H1 (cell line): ENCODE results near the gene CGNL1. TPM values are rescaled to one million over a fixed set of nuclear protein-coding genes. Genes with fewer than 3 reads are reported as not detected.

ENCODE experiments used
- CTCF ChIA-PET: fragments of 300-600 bp; sonication (Branson Sonifier 250); formaldehyde crosslinking; loops from one replicate; lab custom pipeline; 2021; ENCODE audit not compliant: partially characterized antibody; lab: Charles Lee
- POLR2A ChIA-PET: fragments of 300-600 bp; sonication (Branson Sonifier 250); formaldehyde crosslinking; loops from one replicate; lab custom pipeline; 2021; ENCODE audit warnings: inconsistent platforms; ENCODE audit not compliant: partially characterized antibody; lab: Charles Lee
- DNase-seq, 2 experiments: peaks; one replicate each; pipeline versions ENCODE4 v3.0.0 to v3.0.0-alpha.2; 2010 to 2022; ENCODE audit warnings: low spot score in 2 of 2, low read depth in 1 of 2, mixed read lengths in 1 of 2
- FAIRE-seq: peaks from 2 replicates; lab custom pipeline; 2011; peaks lifted over from hg19 to GRCh38; lab: Jason Lieb, UNC
- H2AFZ ChIP-seq: 2 replicates; pipeline ENCODE4 v1.8.1; 2012; ENCODE audit warnings: low read length, inconsistent platforms
- H2AK5ac ChIP-seq: 2 replicates; pipeline ENCODE4 v1.6.1; 2013; ENCODE audit warnings: low read depth, low read length
- H2BK120ac ChIP-seq: replicated peaks from 2 replicates; pipeline ENCODE3; 2013; ENCODE audit warnings: low read depth, low read length, inconsistent platforms
- H2BK12ac ChIP-seq: 2 replicates; pipeline ENCODE4 v1.6.1; 2013; ENCODE audit warnings: low read depth, low read length
- H2BK15ac ChIP-seq: 2 replicates; pipeline ENCODE4 v1.6.1; 2013; ENCODE audit warnings: low read length
- H2BK20ac ChIP-seq: 2 replicates; pipeline ENCODE4 v1.6.1; 2013; ENCODE audit warnings: low read length
- H2BK5ac ChIP-seq: 2 replicates; pipeline ENCODE4 v1.6.1; 2013; ENCODE audit warnings: low read depth, low read length
- H3K14ac ChIP-seq: 2 replicates; pipeline ENCODE4 v1.6.1; 2013; ENCODE audit warnings: inconsistent platforms; ENCODE audit not compliant: insufficient read length
- H3K18ac ChIP-seq: 2 replicates; pipeline ENCODE4 v1.6.1; 2013; ENCODE audit warnings: low read length; ENCODE audit errors: extremely low read depth
- H3K23ac ChIP-seq: 2 replicates; pipeline ENCODE4 v1.6.1; 2013; ENCODE audit warnings: inconsistent platforms; ENCODE audit not compliant: insufficient read length
- H3K23me2 ChIP-seq: 2 replicates; pipeline ENCODE4 v1.6.1; 2013; ENCODE audit warnings: low read depth, low read length
- H3K27ac ChIP-seq: 2 replicates; pipeline ENCODE4 v1.6.1; 2011; ENCODE audit warnings: low read depth, low read length, inconsistent platforms
- H3K27me3 ChIP-seq, 4 experiments: replicated peaks in 1 of 4; 1 replicate in 1 of 4; 2 replicates in 3 of 4; pipeline versions ENCODE4 v1.6.1 to v1.8.1; 2011 to 2013; ENCODE audit warnings: low read length in 3 of 4, mild to moderate bottlenecking in 3 of 4, inconsistent platforms in 2 of 4, mixed read lengths in 2 of 4, moderate library complexity in 1 of 4; ENCODE audit not compliant: control insufficient read depth in 3 of 4, insufficient read depth in 3 of 4; ENCODE audit errors: extremely low read depth in 1 of 4
- H3K36me3 ChIP-seq, 4 experiments: 2 replicates each; pipeline versions ENCODE4 v1.6.1 to v1.8.1; 2011 to 2013; ENCODE audit warnings: mild to moderate bottlenecking in 4 of 4, low read length in 3 of 4, moderate library complexity in 2 of 4, control low read depth in 1 of 4, inconsistent platforms in 1 of 4; ENCODE audit not compliant: insufficient read depth in 4 of 4, control insufficient read depth in 2 of 4
- H3K4ac ChIP-seq: replicated peaks from 2 replicates; pipeline ENCODE3; 2013; ENCODE audit warnings: low read length, low read depth, mixed read lengths, inconsistent platforms; ENCODE audit not compliant: insufficient read length
- H3K4me1 ChIP-seq, 4 experiments: replicated peaks in 1 of 4; 1 replicate in 1 of 4; 2 replicates in 3 of 4; pipeline versions ENCODE4 v1.6.1 to v1.8.1; 2011 to 2013; ENCODE audit warnings: low read length in 3 of 4, inconsistent platforms in 2 of 4, mixed read lengths in 1 of 4; ENCODE audit not compliant: insufficient read depth in 4 of 4, control insufficient read depth in 3 of 4
- H3K4me2 ChIP-seq, 2 experiments: 2 replicates each; pipeline versions ENCODE4 v1.6.1 to v1.8.1; 2011 to 2013; ENCODE audit warnings: low read depth in 2 of 2, low read length in 2 of 2, control low read depth in 1 of 2, inconsistent platforms in 1 of 2, mild to moderate bottlenecking in 1 of 2; ENCODE audit not compliant: insufficient read depth in 1 of 2
- H3K4me3 ChIP-seq, 4 experiments: fragments of 200-600, 300-600 bp in 1 of 4; sonication (generic), shearing (Covaris generic), sonication (Bioruptor Twin) in 1 of 4; 2 replicates each; pipeline versions ENCODE4 v1.5.1 to v1.8.1; 2011 to 2016; ENCODE audit warnings: low read length in 4 of 4, low read depth in 3 of 4, control low read depth in 2 of 4, inconsistent platforms in 2 of 4, mild to moderate bottlenecking in 2 of 4, mixed read lengths in 1 of 4, moderate library complexity in 1 of 4; ENCODE audit not compliant: insufficient read depth in 2 of 4; ENCODE audit errors: extremely low read depth in 1 of 4
- H3K56ac ChIP-seq: replicated peaks from 2 replicates; pipeline ENCODE3; 2013; ENCODE audit warnings: low read depth, mild to moderate bottlenecking, mixed read lengths, low read length, inconsistent platforms; ENCODE audit not compliant: insufficient read length
- H3K79me1 ChIP-seq: 2 replicates; pipeline ENCODE4 v1.6.1; 2013; ENCODE audit warnings: low read depth, low read length, control low read depth
- H3K79me2 ChIP-seq, 2 experiments: 2 replicates each; pipeline versions ENCODE4 v1.6.1 to v1.8.1; 2012 to 2013; ENCODE audit warnings: low read length in 2 of 2, mild to moderate bottlenecking in 2 of 2, inconsistent platforms in 1 of 2; ENCODE audit not compliant: insufficient read depth in 2 of 2, control insufficient read depth in 1 of 2
- H3K9ac ChIP-seq, 4 experiments: replicated peaks in 1 of 4; 1 replicate in 1 of 4; 2 replicates in 3 of 4; pipeline versions ENCODE4 v1.6.1 to v1.8.1; 2011 to 2013; ENCODE audit warnings: low read depth in 3 of 4, low read length in 3 of 4, control low read depth in 2 of 4, mild to moderate bottlenecking in 2 of 4, moderate library complexity in 2 of 4, inconsistent platforms in 1 of 4; ENCODE audit errors: extremely low read depth in 1 of 4
- H3K9me3 ChIP-seq, 2 experiments: 2 replicates each; pipeline versions ENCODE4 v1.6.1 to v1.8.1; 2012 to 2013; ENCODE audit warnings: mild to moderate bottlenecking in 2 of 2, moderate library complexity in 2 of 2, control low read depth in 1 of 2, inconsistent platforms in 1 of 2, low read depth in 1 of 2, low read length in 1 of 2, mixed read lengths in 1 of 2; ENCODE audit not compliant: insufficient read depth in 2 of 2
- H4K20me1 ChIP-seq, 2 experiments: replicated peaks in 1 of 2; 2 replicates each; pipeline versions ENCODE3 to v1.8.1; 2011 to 2013; ENCODE audit warnings: inconsistent platforms in 2 of 2, low read length in 2 of 2, mild to moderate bottlenecking in 1 of 2; ENCODE audit not compliant: insufficient read depth in 2 of 2, control insufficient read depth in 1 of 2
- H4K5ac ChIP-seq: 2 replicates; pipeline ENCODE4 v1.6.1; 2013; ENCODE audit warnings: low read length, low read depth, mixed read lengths, inconsistent platforms; ENCODE audit not compliant: insufficient read length
- H4K8ac ChIP-seq: 2 replicates; pipeline ENCODE4 v1.8.0; 2013; ENCODE audit warnings: mild to moderate bottlenecking, moderate library complexity, low read length, inconsistent platforms; ENCODE audit not compliant: insufficient read depth; ENCODE audit errors: extremely low read depth
- H4K91ac ChIP-seq: replicated peaks from 2 replicates; pipeline ENCODE3; 2013; ENCODE audit warnings: low read length, mixed read lengths, inconsistent platforms; ENCODE audit not compliant: insufficient read length
- BCL11A ChIP-seq, 2 experiments: IDR thresholded peaks; one replicate each; pipeline ENCODE4 v1.6.1; 2011; ENCODE audit warnings: low read depth in 2 of 2, low read length in 2 of 2, mild to moderate bottlenecking in 2 of 2
- CBX8 ChIP-seq: fragments of 300-800, 300-1000 bp; sonication (generic); IDR thresholded peaks from 2 replicates; pipeline ENCODE4 v1.7.1; 2016; ENCODE audit warnings: low read depth, low read length, borderline replicate concordance
- GTF2F1 ChIP-seq: IDR thresholded peaks from 2 replicates; pipeline ENCODE4 v1.6.1; 2012; ENCODE audit warnings: low read depth, low read length, improper control_type of control experiment, borderline replicate concordance
- HDAC6 ChIP-seq: IDR thresholded peaks from one replicate; pipeline ENCODE4 v1.7.1; 2012; ENCODE audit warnings: low read depth, mild to moderate bottlenecking, inconsistent platforms, low read length, moderate library complexity
- KDM4A ChIP-seq: IDR thresholded peaks from one replicate; pipeline ENCODE4 v1.7.1; 2012; ENCODE audit warnings: low read depth, mild to moderate bottlenecking, moderate library complexity, low read length, inconsistent platforms; ENCODE audit not compliant: severe bottlenecking
- RNF2 ChIP-seq: fragments of 200-900, 300-1000 bp; sonication (generic); IDR thresholded peaks from 2 replicates; pipeline ENCODE4 v1.7.1; 2016; ENCODE audit warnings: borderline replicate concordance, low read depth, mild to moderate bottlenecking, antibody characterized with exemption, low read length; ENCODE audit not compliant: poor library complexity, severe bottlenecking; ENCODE audit errors: missing control alignments
- WGBS, 2 experiments: shearing (Covaris generic) in 1 of 2; methylation state at CpG; one replicate each; pipeline versions ENCODE4 v1.1.6 to v1.1.7; 2013 to 2015; ENCODE audit warnings: low lambda C conversion rate in 2 of 2, mixed read lengths in 2 of 2, inconsistent platforms in 1 of 2, low coverage in 1 of 2, missing lambda C conversion rate in 1 of 2; ENCODE audit not compliant: insufficient replicate concordance in 2 of 2, insufficient coverage in 1 of 2, insufficient read length in 1 of 2; ENCODE audit errors: extremely low coverage in 1 of 2, missing lambda C conversion rate in 1 of 2; 5-methylcytosine and 5-hydroxymethylcytosine counted together
- polyA plus RNA-seq, 7 experiments: library from polyadenylated mRNA; depleted of rRNA in 3 of 7; stranded (reverse) in 5 of 7; unstranded in 2 of 7; fragments of >200 nt in 5 of 7; fragments of 200-250 nt in 2 of 7; gene quantifications; 1 replicate in 5 of 7; 2 replicates in 1 of 7; 4 replicates in 1 of 7; pipeline versions ENCODE4 v1.2.1 to v1.2.3, GENCODE V29; 2011 to 2013; ENCODE audit warnings: missing spikeins in 2 of 7, mixed read lengths in 2 of 7
- total RNA-seq: library from RNA; stranded (reverse); fragmentation: NEBNext Ultra II Directional; extraction: Animal tissue kit (Norgen Biotek cat#: 25700); gene quantifications from 2 replicates; pipeline ENCODE4 v1.2.1, GENCODE V29; 2021

Gene CGNL1
- total and polyA plus RNA-seq, 2 of the 8 experiments (the other 6 are each of a cell fraction or from before 2014, with no cell fraction given): 21.8 to 75.6 TPM

DNA sequence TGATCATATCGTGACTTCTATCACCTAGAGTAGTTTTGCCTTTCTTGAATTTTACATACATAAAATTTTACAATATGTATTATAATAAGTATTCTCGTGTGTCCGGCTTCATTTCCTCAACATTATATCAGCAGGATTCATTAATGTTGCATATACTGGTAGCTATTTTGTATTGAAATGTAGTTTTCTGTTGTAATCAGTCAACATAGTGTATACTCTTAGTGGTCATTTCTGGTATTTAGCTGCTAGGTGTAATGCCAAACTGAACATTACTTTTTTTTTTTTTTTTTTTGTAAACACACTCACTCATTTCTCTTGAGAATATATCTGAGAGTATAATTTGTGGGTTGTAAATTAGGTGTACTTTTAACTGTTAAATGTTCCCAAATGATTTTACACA, 70.1 kb downstream of the CGNL1 start:
- Histone ChIP-seq H3K4me3 (no peak overlapping the region), H3K27me3 (no peaks in the 10 kb centered on the region), H3K18ac (no peak overlapping the region), H2BK12ac (no peak overlapping the region; the same call in 1 of the 2 replicates), H3K4me2 (no peak overlapping the region), H3K27ac (no peak overlapping the region), H3K23me2 (no peaks in the 10 kb centered on the region), H3K4ac (no peak overlapping the region), H2AFZ (no peak overlapping the region), H3K56ac (no peak overlapping the region), H2BK5ac (no peak overlapping the region), H2BK20ac (no peak overlapping the region), H4K20me1 (no peaks in the 10 kb centered on the region), H2BK120ac (no peak overlapping the region), H3K14ac (no peak overlapping the region), H3K4me1 (peaks cover 0 to 3% (median under 1%) of the 10 kb centered on the region in 4 experiments; a peak in 2 of 7 replicates), H3K23ac (no peak overlapping the region), H3K36me3 (peaks cover 5 to 58% (median 19%) of the 10 kb centered on the region in 4 experiments; a peak in 6 of 8 replicates), H3K79me2 (no peaks in the 10 kb centered on the region; a peak in 1 of 4 replicates), H3K9me3 (no peaks in the 10 kb centered on the region), H4K5ac (no peak overlapping the region), H2BK15ac (no peak overlapping the region), H2AK5ac (no peak overlapping the region), H3K79me1 (no peaks in the 10 kb centered on the region), H4K8ac (no peak overlapping the region), H4K91ac (no peak overlapping the region), H3K9ac (no peak overlapping the region)
- POLR2A ChIA-PET: interaction anchor here (0.8 kb wide), 1 partner anchor 59 kb away, joined by 3 read pairs; no protein-coding TSS in a partner anchor
- 91% methylated on average over 3 of the region's 3 CpGs; no CpG with 5 or more reads in 1 of the 2 experiments for WGBS, 2 experiments
- CTCF ChIA-PET: interaction anchor here (0.6 to 2.0 kb wide), 4 partner anchors 9 to 100 kb away, joined by 3 to 6 read pairs (median 4); no protein-coding TSS in a partner anchor
- TF ChIP-seq KDM4A: no peak
- TF ChIP-seq GTF2F1: no peak
- TF ChIP-seq RNF2: no peak
- TF ChIP-seq HDAC6: no peak
- no peak for TF ChIP-seq BCL11A (IDR thresholded peaks at IDR 0.05; ENCODE audit: low read depth in 2 of 2, low read length in 2 of 2)
- TF ChIP-seq CBX8: no peak
- DNase-seq (no peak), FAIRE-seq (no peak)
